GM18867 (cell line): ENCODE data around the gene SLC25A38.
A peak's percentile ranks its signal among the peaks of the same experiment; 100 is the strongest.

Experiments
- ATAC-seq: cut with Tn5 transposase; IDR thresholded peaks from one replicate; pipeline ENCODE4 v1.9.1; 2021; ENCODE audit warnings: mild to moderate bottlenecking, moderate library complexity; ENCODE audit not compliant: unreplicated experiment

Gene SLC25A38

DNA sequence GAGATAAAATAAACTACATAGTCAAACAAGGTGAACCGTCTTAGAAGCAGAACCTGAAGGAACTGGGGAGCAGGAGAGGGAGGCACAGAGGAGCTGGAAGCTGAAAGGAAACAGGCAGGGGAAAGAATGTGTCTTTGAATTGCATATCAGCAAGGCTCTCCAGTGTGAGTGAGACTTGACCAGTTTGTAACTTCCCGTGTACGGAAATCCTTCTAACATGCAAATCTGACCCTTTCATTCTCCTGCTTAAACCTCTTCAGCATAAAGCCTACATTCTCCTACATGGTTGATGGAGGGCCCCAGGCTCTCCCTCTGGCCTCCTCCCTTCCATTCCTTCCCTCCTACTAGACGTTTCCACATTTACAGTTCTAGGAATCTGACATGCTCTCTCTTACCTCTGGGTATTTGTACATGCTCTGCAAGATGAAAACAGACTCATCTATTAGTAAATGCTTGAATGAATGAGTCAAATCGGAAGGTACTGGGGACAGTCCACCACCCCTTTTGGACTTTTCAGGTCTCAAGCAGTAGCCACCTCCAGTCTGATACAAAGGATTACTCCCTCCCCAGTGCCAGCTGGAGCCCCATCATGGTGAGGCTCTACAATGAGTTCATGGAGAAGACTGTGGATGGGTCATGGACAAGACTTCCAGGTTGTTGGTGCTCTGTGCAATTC, 6.1 kb upstream of the SLC25A38 start:
- no peak for ATAC-seq

GRCh38 chr3:39378088-39378487, 5.1 kb upstream of the SLC25A38 start:
- peak; percentile 72 for ATAC-seq

GRCh38 chr3:39378957-39379777, 4.0 kb upstream of the SLC25A38 start:
- no peak for ATAC-seq

DNA sequence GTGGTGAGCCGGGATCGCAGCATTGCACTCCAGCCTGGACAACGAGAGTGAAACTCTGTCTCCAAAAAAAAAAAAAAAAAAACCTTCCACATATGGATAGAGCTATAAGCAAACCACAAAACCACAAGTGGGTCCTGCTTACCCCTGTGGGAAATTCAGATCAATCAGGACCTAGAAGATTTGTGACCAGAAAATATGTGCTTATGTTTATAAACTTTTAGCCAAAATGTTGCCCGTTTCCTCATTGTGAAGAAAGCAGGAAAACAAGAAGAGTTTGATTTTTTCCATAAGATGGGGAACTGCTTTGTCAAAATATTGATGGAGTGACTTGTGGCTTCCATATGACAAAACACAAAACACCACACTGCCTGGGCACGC, 3.4 kb upstream of the SLC25A38 start:
- ATAC-seq: no peak

DNA sequence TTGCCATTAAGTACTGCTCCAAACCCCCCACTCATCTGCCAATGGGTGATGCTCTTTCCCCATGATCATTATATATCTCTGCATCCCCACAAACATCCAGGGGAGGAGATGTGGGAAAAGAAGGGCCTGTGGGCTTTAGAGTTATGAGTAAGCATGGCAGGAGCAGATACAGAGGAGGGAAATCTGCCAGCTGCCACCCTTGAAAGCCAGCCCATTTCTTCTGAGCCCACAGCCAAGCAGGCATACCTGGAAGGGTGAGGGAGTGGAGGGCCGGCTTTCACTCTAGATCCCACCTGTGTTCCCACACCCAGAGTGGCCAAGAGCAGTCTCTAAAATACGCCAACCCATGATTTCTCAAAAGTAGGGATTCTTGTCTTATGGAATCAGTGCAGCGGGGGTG, 1.7 kb upstream of the SLC25A38 start:
- no peak for ATAC-seq

DNA sequence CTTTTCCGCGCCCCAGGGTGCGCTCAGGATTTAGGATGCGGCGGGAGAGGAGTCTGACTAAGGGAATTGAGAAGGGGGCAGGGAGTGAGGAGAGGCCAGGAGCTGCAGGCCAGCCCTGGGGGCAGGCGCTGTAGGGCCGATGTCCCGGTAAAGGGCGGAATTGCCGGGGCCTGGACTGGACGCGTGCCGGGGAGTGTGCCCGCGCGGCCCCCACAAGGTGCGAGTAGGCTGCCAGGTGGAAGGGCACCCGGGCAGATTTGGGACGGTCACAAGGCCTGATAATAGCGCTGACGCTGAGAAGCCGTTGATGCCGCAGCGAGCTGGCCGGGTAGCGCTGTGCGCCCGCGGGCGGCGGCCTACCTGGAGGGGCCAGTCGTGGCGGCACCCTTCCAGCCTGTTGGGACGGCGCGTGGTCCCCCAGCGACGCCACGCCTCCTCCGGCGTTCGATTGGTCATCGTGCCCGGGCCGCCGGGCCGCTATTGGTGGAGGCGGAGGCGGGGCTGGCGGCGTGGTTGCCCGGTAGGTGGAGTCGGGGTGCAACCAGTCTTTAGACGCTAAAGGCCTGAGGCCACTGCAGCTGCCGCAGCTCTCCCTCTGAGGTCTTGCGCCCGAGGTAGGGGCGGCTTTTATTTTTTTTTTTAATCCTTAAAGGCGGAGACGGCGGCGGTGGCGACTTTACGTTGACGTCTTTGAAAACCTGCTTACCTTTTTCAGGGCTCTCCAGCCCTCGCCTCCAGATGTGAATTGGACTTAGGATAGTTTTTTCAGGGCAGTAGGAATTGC, 903 bp downstream of the SLC25A38 start:
- peak; percentile 76 for ATAC-seq

- ATAC-seq: no peak
Observed at GRCh38 chr3:39384665-39385000, 1.5 kb downstream of the SLC25A38 start.

DNA sequence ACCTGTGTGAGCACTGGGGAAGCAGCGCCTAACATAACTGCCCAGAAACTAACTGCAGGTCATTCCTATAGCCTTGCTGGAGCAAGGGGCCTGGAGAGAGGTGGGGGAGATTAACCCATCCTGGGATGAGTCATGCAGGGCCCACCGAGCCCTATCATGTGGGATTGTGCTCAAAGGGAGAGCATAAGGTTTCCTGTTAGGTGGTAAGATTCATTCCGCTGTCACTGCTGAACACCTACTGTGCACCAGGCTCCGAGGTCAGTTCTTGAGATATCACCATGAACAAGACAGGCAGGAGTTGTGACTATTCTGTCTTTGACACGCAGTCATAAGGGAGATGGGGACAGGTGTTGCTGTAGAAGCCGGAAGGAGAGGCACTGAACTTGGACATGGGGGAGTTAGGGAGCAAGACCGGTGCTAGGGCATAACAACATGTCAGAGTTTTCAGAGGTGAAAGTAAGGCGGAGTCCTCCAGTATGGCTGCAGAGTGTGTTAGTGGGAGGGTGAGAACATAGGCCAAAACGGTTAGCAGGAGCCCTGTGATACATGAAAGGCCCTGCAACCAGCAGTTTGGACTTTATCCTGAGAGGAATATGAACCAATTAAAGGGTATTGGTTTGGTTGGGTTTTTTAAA, 2.4 kb downstream of the SLC25A38 start:
- ATAC-seq: no peak

- no peak for ATAC-seq
Observed at GRCh38 chr3:39386318-39386717, 3.1 kb downstream of the SLC25A38 start.

DNA sequence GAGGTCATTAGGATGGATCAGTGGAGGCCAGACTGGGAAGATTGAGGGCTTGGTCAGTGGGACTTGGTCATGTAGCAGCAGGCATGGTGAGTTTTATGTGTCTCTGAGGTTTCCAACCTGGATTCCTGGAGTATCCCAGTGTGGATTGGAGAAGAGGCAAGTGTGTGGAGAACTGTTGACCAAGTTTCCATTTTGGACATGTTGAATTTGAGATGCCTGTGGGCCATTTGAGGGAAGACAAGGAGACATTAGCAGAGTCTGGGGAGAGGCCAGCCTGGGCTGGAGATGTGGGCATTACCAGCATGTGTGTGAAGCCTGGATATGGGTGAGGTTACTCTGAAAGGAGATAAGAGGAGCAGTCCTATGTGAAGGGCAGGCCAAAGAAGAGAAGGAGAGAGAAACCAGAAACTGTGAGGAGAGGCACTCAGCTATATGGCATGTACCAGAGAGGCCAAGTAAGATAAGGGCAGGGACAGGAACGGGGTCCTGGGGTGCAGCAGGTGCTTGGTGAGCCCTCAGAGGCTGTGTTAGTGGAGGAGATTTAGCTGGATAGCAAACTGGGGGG, 4.3 kb downstream of the SLC25A38 start:
- no peak for ATAC-seq

DNA sequence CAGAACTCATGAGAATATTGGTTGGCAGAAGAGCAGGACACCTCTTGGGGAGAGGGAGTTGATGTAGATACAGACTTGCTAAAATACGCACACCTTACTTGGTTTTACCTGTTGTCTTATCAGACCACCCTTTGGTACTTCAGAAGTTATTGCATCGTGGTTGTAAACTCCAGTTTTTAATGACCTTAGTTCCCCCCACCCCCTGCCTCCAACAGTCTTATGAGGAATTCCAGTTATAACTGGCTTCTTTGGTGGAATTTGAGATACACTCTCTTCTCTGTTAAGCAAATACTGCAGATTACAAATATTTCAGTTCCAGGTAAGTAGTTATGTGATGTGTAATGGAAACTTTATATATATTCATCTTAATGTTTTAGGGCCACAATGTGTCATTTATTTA, 5.0 kb downstream of the SLC25A38 start:
- no peak for ATAC-seq

GRCh38 chr3:39388741-39389248, 5.6 kb downstream of the SLC25A38 start:
- ATAC-seq: peak; percentile 83

GRCh38 chr3:39390181-39390580, 7.0 kb downstream of the SLC25A38 start:
- no peak for ATAC-seq

DNA sequence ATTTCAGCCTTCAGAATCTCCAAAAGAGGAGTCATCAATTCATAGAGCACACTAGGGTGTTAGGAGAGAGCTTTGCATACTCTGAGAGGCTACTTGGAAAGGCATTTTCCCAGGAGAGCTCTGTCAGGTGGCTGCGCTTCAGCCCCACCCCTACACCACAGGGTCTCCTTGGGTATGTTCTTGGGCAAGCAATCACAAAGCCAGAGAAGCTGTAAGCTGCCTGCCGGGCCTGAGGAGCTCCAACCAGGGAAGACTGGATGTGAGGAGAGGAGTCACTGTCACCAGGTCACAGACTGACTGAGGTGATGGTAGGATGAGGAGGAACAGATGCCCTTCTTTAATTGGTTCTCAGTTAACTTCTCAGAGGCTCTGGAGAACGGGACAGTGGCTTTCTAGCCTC, 13.5 kb downstream of the SLC25A38 start:
- ATAC-seq: no peak

GRCh38 chr3:39398700-39399099, 15.5 kb downstream of the SLC25A38 start:
- ATAC-seq: no peak

GRCh38 chr3:39401983-39402382, 18.8 kb downstream of the SLC25A38 start:
- no peak for ATAC-seq

DNA sequence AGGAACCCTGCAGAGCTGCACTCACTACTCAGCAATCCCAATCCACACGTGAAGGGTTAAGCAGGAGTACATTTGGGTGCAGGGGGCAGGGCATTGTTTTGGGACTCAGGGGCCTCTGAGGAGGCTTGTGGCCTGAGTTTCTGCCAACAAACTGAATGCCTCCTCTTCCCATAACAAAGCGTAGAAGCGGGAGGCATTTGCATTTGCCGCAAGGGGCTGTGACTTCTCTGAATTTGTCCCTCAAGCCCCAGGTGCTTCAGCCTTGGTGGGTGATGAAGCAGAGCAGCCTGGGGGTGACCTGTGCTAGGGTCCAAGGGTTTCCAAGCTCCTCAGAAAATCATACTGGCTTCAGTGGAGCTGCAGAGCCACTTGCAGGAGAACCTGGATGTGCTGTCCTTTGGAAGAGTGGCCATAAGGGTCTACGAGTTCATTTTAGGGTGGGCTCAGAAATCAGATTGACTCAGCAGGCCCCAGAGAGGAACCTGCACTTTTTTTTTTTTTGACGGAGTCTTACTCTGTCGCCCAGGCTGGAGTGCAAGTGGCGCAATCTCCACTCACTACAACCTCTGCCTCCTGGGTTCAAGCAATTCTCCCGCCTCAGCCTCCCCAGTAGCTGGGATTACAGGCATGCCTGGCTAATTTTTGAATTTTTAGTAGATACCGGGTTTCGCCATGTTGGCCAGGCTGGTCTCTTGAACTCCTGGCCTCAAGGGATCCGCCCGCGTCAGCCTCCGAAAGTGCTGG, 21.9 kb downstream of the SLC25A38 start:
- no peak for ATAC-seq

DNA sequence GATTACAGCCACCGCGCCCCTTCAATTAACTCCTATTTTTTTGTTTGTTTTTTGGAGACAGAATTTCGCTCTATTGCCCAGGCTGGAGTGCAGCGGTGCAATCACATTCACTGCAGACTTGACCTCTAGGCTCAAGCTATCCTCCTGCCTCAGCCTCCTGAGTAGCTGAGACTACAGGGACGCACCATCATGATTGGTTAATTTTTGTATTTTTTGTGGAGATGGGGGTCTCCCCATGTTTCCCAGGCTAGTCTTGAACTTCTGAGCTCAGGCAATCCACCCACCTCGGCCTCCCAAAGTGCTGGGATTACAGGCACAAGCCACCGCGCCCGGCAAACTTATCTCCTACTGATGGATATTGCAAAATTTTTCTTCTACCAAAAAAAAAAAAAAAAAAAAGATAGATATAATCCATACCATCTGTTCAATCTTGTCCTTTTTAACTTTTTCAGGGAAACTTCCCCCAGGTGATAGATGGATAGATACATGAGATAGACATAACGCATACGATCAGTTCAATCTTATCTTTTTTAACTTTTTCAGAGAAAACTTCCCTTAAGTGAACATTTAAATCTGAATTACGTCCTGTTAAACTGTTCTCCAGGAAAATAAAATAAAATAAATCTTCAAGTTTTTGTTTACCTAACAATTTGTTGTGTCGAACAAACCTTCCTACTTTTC, 22.7 kb downstream of the SLC25A38 start:
- ATAC-seq: no peak
